ENCODE results near the gene C19orf25.

Gene C19orf25

GRCh38 chr19:1496714-1497577 is 17.9 kb upstream of the C19orf25 start:
- no peak for DNase-seq (ENCODE audit: low read depth in 2 of 3, low spot score in 2 of 3)

DNA sequence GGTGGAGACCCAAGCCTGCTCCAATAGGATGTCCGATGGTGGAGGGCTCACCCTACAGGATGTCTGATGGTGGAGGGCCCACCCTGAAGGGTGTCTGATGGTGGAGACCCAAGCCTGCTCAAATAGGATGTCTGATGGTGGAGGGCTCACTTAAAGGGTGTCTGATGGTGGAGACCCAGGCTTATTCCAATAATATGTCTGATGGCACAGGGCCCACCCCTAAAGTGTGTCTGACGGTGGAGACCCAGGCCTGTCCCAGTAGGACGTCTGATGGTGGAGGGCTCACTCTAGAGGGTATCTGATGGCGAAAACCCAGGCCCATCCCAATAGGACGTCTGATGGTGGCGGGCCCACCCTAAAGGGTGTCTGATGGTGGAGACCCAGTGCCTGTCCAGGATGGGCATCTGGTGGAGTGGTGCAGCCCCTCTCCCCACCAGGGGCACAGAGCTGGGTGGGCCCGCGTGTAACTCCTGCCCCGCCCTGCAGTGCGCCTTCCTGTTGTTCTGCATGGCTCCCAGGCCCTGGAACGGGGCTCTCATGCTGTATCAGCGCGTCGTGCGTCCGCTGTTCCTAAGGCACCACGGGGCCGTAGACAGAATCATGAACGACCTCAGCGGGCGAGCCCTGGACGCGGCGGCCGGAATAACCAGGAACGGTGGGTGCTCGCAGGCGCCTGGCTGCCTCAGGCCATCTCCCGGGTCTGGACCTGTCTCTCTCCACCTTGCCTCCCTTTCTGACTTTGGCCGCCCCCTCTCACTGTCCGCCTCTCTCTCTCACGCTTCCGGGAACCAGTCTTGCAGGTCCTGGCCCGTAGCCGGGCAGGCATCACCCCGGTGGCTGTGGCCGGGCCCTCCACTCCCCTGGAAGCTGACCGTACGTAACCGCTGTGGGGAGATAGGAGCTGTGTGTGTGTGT is 17.0 kb upstream of the C19orf25 start:
- DNase-seq (ENCODE audit: low read depth in 2 of 3, low spot score in 2 of 3) = no peak

DNA sequence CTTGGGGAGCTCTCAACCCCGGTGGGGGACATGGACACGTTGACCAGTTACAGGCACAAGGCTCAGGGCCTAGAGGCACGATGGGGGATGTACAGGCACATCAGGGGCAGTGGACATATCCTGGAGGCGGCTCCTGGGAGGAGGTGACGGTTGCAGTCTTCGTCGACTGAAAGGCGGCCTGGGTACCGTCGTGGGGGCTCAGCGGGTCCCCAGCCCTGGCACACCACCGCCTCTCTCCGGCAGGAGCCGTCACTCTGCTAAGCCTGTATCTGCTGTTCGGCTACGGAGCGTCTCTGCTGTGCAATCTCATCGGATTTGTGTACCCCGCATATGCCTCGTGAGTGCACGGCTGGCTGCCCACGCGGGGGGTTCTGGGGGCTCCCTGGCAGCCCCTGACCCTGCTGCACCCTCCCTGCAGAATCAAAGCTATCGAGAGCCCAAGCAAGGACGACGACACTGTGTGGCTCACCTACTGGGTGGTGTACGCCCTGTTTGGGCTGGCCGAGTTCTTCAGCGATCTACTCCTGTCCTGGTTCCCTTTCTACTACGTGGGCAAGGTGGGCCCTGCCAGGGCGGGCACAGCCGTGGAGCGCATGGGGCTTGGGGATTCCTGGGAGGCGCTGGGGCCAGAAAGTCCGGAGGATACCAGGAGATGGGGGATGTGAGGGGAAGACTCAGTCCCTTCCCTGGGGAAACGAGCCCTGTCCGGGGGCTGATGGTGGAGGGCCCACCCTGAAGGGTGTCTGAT is 16.2 kb upstream of the C19orf25 start:
- no peak for DNase-seq (ENCODE audit: low read depth in 2 of 3, low spot score in 2 of 3)

GRCh38 chr19:1494115-1494815 is 15.2 kb upstream of the C19orf25 start:
- no peak for DNase-seq (ENCODE audit: low read depth in 2 of 3, low spot score in 2 of 3)

DNA sequence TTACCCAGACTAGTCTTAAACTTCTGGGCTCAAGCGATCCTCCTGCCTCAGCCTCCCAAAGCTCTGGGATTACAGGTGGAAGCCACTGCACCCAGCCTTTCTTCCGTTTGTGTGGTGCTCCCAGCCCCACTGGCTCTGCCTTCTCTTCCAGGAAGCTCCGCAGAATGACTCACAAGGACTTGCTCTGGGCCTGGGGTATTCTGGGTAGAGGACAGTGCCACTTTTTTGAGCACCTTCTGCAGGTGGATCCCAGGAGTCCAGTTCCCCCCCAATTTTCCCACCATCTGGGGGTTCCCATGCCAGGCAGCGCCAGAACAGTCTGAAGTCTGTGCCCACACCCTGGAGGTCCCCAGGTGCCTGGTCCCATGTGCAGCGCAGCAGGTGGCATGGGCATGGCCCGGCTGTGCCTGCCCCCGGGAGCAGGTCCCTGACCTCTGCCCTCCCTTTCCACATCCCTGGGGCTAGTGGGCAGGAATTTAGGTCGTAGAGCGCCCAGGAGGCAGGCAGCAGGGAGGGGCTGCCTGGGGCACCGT is 13.5 kb upstream of the C19orf25 start:
- no peak for DNase-seq (ENCODE audit: low read depth in 2 of 3, low spot score in 2 of 3)

DNA sequence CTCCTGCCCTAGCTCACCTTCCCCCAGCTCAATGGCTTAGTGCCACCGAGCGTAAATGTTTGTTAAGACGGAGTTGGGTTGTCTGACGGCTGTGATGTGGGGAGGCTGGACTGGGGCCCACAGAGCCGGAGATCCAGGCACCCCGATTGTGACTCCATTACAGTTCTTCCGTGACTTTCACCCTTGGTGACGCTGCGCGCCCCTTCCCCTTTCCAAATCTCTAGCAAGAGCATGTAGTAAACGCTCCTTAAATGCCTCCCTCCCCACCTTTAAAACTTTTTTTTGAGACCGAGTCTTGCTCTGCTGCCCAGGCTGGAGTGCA is 12.8 kb upstream of the C19orf25 start:
- no peak for DNase-seq (ENCODE audit: low read depth in 2 of 3, low spot score in 2 of 3)

GRCh38 chr19:1491114-1491848 is 12.3 kb upstream of the C19orf25 start, which contains the start of gene REEP6:
TSS of gene REEP6 (plus strand) at chr19:1491181. CDS start at chr19:1491270, 89 bp downstream.
- DNase-seq (ENCODE audit: low read depth in 2 of 3, low spot score in 2 of 3) = no peak

DNA sequence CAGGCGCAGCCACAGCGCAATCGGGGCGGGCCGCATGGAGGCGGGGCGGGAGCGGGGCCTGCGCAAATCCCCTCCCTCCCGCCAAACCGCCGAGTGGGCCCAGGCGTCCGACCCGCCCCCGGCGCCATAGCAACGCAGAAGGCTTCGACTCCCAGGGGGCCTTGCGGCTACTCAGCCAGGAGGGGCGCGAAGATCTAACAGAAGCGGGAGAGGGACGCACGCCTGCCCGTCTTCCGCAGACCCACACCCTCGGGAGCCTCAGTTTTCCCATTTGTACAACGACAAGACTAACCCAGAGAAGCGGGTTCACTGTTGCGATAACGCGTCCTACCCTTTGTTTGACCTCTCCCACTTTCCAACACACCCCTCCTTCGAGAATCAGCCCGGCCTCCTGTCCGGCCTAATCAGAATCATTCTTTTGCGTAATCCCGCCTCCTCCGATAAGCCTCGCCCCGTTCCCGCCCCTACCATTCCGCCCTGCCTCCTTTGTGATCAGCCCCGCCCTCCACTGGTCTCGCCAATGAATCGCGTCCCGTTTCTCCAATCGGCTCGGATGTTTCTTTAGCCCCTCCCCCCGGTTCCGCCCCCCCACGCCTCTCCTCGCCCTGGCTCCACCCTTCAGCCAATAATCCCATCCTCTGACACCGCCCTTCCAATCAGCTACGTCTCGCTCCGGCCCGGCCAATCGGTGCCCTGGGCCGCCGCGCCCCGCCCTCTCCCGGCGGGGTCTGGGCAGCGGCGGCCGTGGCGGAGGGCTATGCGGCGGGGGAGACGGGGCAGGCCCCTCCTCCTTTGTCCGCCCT is 11.5 kb upstream of the C19orf25 start, which contains the start of gene PCSK4:
TSS of gene PCSK4 (minus strand) at position 40 of the 803 bp plus-strand sequence. CDS start at position 36, 4 bp downstream.
- peak; percentile 92 to 97 (median 92) for DNase-seq (ENCODE audit: low read depth in 2 of 3, low spot score in 2 of 3)

- no peak for DNase-seq (ENCODE audit: low read depth in 2 of 3, low spot score in 2 of 3)
Measured at GRCh38 chr19:1489463-1490310, 10.7 kb upstream of the C19orf25 start.

DNA sequence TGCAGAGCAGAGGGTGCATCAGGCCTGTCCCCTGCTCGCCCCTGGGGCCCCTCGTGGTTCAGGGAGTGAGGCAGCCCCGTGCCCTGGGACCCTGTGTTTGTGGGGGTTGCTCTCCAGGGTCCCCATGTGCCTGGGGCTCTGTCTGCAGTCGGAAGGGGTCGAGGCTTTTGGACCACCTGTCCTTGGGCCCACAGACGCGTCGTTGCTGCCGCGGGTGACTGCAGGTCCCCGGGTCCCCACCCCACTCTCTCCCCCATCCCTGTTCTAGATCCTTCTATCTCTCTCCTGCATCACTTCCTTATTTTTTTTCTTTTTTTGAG is 9.2 kb upstream of the C19orf25 start:
- no peak for DNase-seq (ENCODE audit: low read depth in 2 of 3, low spot score in 2 of 3)

DNA sequence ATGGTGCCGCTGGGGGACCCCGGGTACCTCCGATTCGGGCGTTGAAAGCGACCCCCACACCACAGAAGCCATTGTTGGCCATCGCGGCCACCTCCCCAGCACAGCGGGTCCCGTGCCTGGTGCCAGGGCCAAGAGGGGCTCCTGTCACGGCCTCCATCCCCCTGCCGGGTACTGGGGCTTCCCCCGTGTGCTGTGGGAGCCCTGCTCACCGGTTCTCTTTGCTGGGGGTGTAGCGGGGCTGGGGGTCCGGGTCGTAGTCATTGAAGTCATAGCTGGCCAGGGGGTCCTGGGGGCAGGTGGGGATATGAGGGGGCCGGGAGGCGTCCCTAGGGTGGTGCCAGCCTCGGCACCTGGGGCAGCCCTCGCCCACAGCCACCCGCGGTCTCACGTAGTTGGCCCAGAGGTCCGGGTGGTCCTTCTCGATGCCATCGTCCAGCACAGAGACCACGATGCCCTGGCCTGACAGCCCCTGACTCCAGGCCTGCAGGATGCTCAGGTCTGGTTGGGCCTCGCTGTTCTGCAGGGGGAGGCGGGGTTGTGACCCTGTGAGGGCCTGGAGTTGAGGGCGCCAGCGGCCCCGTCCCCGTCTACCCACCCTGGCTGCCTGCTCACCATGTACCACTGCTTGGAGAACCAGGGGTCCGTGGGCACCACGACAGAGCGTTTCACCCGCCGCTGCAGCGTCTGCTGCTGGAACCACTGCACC is 8.7 kb upstream of the C19orf25 start:
- no peak for DNase-seq (ENCODE audit: low read depth in 2 of 3, low spot score in 2 of 3)

GRCh38 chr19:1486720-1487575 is 7.9 kb upstream of the C19orf25 start:
- no peak for DNase-seq (ENCODE audit: low read depth in 2 of 3, low spot score in 2 of 3)

DNA sequence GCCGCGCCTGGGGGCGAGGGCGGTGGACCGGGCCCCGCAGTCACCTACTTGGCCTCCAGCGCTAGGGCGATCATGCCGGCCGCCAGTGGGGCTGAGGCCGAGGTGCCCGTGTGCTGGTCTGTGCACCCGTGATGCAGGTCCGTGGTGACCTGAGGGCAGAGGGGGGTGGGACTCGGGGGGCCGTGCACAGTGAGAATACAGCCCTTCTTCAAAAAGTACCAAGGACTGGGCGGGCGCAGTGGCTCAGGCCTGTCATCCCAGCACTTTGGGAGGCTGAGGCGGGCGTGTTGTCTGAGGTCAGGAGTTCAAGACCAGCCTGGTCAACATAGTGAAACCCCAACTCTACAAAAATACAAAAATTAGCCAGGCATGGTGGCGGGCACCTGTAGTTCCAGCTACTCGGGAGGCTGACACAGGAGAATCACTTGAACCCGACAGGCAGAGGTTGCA is 5.0 kb upstream of the C19orf25 start:
- no peak for DNase-seq (ENCODE audit: low read depth in 2 of 3, low spot score in 2 of 3)

- no peak for DNase-seq (ENCODE audit: low read depth in 2 of 3, low spot score in 2 of 3)
Measured at GRCh38 chr19:1483131-1483978, 4.3 kb upstream of the C19orf25 start.

DNA sequence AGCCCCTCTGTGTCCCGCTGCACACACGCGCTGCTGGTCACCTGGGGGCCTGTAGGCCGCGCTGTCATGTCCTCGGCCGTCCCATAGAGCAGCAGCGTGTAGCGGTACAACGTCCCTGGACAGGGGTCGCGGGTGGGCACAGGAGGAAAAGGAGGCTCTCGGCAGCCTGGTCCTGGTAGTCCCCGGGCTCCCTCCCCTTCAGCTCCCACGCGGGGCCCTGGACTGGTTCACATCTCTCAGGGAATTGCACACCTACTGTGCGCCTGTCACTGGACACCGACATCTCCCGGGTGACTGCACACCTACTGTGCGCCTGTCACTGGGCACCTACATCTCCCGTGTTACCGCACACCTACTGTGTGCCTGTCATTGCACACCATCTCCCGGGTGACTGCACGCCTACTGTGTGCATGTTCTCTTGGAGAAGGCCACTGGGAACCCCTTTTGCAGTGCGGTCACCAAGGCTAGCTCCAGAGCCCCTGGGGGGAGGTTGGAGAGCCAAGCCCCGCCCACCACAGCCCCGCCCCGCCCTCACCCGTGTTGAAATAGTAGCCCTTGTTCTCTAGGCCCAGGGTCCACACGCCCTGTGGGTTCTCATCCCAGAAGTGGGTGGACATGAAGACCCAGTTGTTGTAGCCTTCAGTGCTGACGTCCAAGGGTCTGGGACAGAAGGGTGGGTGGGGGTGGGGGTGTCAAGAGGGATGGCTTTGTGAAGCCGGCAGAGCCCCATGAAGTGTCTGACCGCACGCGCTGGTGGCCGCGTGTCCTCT is 3.5 kb upstream of the C19orf25 start:
- no peak for DNase-seq (ENCODE audit: low read depth in 2 of 3, low spot score in 2 of 3)
